GM12865 (cell line): ENCODE measurements around the gene FRZB.
"Not testable (repeated sequence)": the region's sequence is repeated elsewhere in the genome, so short reads cannot be mapped to it uniquely, and the experiment has no call there.

Source experiments
- DNase-seq: peaks from one replicate; pipeline ENCODE4 v3.0.0; 2010; ENCODE audit warnings: low read depth
- H3K4me3 ChIP-seq: 2 replicates; pipeline ENCODE4 v1.5.1; 2011; ENCODE audit warnings: mild to moderate bottlenecking, low read depth, low read length, control low read depth
- TF ChIP-seq, protein P1 (sequence below): IDR thresholded peaks from 2 replicates; pipeline ENCODE4 v1.5.1; 2011; ENCODE audit warnings: low read length, control low read depth, low read depth, inconsistent platforms; ENCODE audit not compliant: insufficient read depth; ENCODE audit errors: missing control alignments

Gene FRZB

GRCh38 chr2:182897137-182897536 lies 30.7 kb upstream of the FRZB start:
- no peak for DNase-seq
- H3K4me3 ChIP-seq = no peak overlapping the region
- TF ChIP-seq, protein P1, sequence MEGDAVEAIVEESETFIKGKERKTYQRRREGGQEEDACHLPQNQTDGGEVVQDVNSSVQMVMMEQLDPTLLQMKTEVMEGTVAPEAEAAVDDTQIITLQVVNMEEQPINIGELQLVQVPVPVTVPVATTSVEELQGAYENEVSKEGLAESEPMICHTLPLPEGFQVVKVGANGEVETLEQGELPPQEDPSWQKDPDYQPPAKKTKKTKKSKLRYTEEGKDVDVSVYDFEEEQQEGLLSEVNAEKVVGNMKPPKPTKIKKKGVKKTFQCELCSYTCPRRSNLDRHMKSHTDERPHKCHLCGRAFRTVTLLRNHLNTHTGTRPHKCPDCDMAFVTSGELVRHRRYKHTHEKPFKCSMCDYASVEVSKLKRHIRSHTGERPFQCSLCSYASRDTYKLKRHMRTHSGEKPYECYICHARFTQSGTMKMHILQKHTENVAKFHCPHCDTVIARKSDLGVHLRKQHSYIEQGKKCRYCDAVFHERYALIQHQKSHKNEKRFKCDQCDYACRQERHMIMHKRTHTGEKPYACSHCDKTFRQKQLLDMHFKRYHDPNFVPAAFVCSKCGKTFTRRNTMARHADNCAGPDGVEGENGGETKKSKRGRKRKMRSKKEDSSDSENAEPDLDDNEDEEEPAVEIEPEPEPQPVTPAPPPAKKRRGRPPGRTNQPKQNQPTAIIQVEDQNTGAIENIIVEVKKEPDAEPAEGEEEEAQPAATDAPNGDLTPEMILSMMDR = no peak

- DNase-seq = no peak
- TF ChIP-seq, protein P1 = no peak
These were observed 29.4 kb upstream of the FRZB start for GRCh38 chr2:182895798-182896197.

GRCh38 chr2:182895169-182895568 lies 28.7 kb upstream of the FRZB start:
- TF ChIP-seq, protein P1 = no peak
- no peak for DNase-seq

More at GRCh38 chr2:182895798-182896197, 29.4 kb upstream of the FRZB start:
- H3K4me3 ChIP-seq = no peak overlapping the region

GRCh38 chr2:182894174-182894573 lies 27.7 kb upstream of the FRZB start:
- DNase-seq = no peak
- H3K4me3 ChIP-seq = no peak overlapping the region
- TF ChIP-seq, protein P1 = no peak

More at GRCh38 chr2:182895169-182895568, 28.7 kb upstream of the FRZB start:
- no peak overlapping the region for H3K4me3 ChIP-seq

DNA sequence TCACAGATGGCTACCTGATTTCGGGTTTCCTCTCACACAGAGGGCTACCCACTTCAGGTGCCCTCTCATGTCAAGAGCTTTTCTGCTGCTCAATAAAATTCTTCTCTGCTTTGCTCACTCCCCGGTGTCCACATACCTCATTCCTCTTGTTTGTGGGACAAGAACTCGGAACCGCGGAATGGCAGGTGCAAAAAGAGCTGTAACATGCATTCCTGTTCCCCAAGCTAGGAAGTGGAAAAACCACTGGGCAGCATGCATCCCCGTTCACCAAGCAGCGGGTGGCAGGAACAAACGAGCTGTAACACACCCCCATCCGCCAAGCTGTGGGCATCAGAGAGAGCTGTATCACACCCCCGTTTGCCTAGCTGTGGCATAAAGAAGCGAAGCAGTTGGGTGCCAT lies 27.2 kb upstream of the FRZB start:
- DNase-seq = no peak
- H3K4me3 ChIP-seq = no peak overlapping the region
- TF ChIP-seq, protein P1 = no peak

- not testable (repeated sequence) for DNase-seq, H3K4me3 ChIP-seq
These were observed 26.6 kb upstream of the FRZB start for GRCh38 chr2:182893035-182893434.

GRCh38 chr2:182891611-182892010 lies 25.2 kb upstream of the FRZB start:
- no peak for DNase-seq
- H3K4me3 ChIP-seq = no peak overlapping the region
- TF ChIP-seq, protein P1 = no peak
